OCI-LY1 (cell line): Measurements from ENCODE around the gene ABHD18.

ENCODE experiments used
- EZH2 ChIP-seq: fragments of 200-600 bp; sonication (generic), shearing (Covaris generic); IDR thresholded peaks from 2 replicates; pipeline ENCODE4 v1.8.0; 2017; ENCODE audit warnings: borderline replicate concordance, mixed run types, mild to moderate bottlenecking, antibody characterized with exemption, low read length, moderate library complexity, mixed read lengths
- TF ChIP-seq, protein P1 (sequence below): fragments of 200-600 bp; sonication (generic), shearing (Covaris generic); IDR thresholded peaks from 2 replicates; pipeline ENCODE4 v1.5.1; 2017; ENCODE audit warnings: mild to moderate bottlenecking, antibody characterized with exemption, low read length, moderate library complexity, mixed read lengths

- TF ChIP-seq, protein P1, sequence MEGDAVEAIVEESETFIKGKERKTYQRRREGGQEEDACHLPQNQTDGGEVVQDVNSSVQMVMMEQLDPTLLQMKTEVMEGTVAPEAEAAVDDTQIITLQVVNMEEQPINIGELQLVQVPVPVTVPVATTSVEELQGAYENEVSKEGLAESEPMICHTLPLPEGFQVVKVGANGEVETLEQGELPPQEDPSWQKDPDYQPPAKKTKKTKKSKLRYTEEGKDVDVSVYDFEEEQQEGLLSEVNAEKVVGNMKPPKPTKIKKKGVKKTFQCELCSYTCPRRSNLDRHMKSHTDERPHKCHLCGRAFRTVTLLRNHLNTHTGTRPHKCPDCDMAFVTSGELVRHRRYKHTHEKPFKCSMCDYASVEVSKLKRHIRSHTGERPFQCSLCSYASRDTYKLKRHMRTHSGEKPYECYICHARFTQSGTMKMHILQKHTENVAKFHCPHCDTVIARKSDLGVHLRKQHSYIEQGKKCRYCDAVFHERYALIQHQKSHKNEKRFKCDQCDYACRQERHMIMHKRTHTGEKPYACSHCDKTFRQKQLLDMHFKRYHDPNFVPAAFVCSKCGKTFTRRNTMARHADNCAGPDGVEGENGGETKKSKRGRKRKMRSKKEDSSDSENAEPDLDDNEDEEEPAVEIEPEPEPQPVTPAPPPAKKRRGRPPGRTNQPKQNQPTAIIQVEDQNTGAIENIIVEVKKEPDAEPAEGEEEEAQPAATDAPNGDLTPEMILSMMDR, result no peak
- no peak for TF ChIP-seq EZH2
These were observed 48.7 kb upstream of the ABHD18 start for GRCh38 chr4:127916512-127916911.
